Activated CD4-positive, alpha-beta T cell treated with anti-CD3 and anti-CD28 coated beads, Interleukin-2, amount 50 U/mL, for 24 hours (primary cell): ENCODE measurements around the gene SETD1A.
"Not testable (repeated sequence)": the region's sequence is repeated elsewhere in the genome, so short reads cannot be mapped to it uniquely, and the experiment has no call there.

Experiments
- DNase-seq, 2 donors: peaks; one replicate each; pipeline ENCODE4 v3.0.0-alpha.2; 2020; ENCODE audit warnings: low read depth in 1 of 2, low spot score in 1 of 2

SETD1A gene

GRCh38 chr16:30997725-30998711 is 40.5 kb downstream of the SETD1A start:
- DNase-seq: no peak

DNA sequence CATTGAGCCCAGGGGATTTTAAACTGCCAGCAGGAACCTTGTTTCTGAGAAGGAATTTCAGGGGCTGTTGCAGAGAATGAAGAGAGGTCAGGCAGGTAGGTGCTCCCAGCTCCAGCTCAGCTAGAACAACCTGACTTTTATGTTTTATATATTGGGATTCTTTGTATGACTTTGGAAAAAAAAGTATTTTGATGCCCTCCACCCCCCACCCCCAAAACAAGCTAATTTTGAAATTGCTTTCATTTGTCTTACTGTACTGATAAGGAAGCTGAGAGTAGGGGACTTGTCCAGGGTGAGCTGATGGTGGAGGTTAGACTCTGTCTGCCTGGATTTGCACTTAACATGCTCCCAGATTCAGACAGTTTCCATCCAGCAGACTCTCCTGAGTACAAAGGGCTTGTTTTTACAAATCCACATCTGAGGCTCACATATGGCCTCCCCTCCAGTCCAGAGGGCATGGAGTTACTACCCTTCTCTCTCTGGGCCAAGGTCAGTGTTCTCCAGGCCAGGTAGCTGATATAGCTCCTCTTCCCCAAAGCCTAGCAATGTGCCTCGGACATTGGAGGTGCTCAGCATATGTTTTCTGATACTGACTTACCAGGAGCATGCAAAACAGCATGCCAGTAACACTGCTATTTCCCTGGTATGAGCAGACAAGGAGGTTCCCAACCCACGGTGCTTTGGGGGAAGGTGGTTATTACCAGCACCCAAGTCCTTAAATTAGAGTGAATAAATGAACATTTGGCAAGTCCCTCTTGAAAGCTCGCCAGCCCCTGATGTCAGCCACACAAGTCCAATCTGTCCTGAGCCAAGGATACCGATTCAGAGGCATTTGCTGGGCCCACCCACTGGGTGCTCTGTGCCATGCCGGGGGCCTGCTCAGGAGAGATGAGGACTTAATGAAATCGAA is 41.6 kb downstream of the SETD1A start:
- DNase-seq: no peak

- DNase-seq: no peak
These were observed 43.3 kb downstream of the SETD1A start for GRCh38 chr16:31000671-31001382.

DNA sequence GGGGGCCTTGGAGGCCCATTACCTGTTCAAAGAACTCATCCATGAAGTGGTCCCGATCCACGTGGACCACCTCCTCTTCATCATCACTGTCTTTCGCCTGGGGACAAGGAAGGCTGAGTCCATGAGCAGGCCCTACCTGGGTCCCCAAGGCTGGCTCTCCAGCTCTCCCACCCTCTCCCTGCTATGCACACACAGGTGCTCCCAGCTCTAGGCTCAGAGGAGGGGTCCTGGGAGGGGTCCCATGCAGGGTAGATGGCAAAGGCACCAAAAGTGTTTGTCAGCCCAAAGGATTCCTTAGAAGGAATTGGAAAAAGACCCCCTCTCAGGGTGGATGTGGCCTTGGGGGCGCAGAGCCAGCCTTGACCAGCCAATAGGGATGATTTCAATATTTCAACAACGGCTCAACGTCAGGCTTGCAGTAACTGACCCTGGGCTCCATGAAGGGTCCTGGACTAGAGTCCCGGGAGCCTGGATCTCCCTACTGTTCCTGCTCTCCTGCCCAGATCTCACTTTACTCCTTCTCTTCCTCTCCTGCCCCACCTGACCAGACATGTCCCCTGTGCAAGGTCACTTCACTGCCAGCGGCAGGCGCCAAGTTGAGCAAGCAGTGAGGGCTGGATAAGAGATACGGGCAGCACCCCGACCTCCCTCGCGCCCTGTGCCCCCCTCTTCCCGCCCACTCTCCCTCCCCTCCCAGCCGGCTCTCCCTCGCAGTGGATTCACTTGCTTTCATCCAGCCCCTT is 44.1 kb downstream of the SETD1A start:
- DNase-seq: no peak

DNA sequence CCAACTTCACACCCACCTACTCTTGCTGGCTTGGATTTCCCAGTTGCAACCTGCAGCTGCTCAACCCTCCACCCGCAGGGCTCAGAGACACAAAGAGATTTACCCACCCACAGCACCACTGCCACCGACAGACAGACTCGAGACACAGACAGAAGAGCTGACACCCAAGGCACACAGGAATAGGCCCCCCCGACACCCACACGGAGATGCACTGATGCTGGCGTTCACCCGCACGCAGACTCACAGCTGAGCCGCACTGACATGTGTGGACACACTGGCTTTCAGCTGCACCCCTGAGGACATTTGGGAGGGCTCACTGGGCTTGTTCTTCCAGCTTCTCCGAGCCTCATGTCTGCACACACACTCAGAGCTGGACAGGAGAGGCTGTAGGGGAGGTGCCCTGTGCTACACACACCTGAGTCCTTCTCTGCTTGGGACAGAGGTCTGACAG is 44.7 kb downstream of the SETD1A start:
- DNase-seq: no peak

DNA sequence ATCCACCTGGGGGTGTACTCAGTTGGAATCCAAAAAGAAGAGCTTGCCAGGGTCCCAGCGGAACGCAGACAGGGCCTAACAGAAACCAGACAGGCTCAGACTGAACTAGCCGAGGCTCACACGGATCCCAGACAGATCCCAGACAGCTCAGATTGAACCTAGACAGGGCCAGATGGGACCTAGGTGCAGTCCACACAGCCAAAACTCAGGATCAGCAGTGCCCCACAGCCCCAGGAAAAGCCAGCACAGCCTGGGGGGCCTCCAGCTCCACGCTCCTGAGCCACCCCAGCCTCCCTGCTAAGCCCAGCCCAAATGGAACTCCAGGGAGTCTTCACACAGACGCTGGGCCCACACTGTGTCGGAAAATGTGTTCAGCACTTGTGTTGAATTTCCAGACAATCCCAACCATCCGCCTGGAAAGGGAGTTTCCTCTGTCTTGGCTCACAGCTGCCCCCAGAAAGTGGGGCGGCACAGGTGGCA is 45.3 kb downstream of the SETD1A start:
- no peak for DNase-seq

GRCh38 chr16:31003744-31004143 is 46.2 kb downstream of the SETD1A start:
- DNase-seq: no peak

GRCh38 chr16:31004658-31005057 is 47.1 kb downstream of the SETD1A start:
- DNase-seq: no peak

GRCh38 chr16:31005350-31006085 is 48.0 kb downstream of the SETD1A start:
- no peak for DNase-seq

GRCh38 chr16:31006086-31006385 is 48.5 kb downstream of the SETD1A start:
- DNase-seq: no peak

- no peak for DNase-seq
These were observed 49.0 kb downstream of the SETD1A start for GRCh38 chr16:31006589-31006988.

DNA sequence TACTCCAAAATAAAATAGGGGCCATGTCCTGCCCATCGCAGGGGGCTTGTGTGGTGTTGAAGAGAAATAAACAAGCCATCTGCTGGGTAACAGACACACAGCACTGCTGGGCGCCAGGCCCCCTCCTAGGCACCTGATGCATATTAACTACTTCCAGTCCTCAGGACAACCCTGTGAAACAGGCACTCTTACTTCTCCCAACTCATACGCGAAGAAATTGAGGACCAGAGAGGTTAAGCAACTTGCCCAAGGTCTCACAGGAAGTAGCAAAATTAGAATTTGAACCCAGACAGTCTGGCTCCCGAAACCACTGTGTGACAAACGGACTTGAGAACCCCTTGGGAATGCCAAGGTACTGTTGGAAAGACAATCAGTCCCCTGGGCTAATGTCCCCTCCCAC is 50.1 kb downstream of the SETD1A start:
- DNase-seq: no peak

DNA sequence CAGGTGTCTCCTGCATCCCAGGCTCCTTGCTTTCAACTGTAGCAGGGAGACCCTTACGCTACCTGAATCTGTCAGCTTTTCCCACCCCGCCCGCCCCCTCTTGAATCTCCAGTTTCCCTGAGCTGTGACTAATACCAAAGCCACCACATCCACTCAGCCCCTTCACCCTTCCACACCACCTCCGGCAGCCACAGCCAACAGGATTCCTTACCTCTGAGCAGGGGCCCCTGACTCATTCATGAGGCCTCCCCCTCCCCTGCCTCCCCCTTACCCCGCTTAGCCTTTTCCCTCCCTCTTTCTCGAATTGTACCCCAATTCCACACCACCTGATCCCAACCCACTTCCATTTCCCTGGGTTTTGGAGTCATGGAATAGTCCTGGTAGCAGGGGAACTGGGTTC is 50.6 kb downstream of the SETD1A start:
- DNase-seq: no peak

DNA sequence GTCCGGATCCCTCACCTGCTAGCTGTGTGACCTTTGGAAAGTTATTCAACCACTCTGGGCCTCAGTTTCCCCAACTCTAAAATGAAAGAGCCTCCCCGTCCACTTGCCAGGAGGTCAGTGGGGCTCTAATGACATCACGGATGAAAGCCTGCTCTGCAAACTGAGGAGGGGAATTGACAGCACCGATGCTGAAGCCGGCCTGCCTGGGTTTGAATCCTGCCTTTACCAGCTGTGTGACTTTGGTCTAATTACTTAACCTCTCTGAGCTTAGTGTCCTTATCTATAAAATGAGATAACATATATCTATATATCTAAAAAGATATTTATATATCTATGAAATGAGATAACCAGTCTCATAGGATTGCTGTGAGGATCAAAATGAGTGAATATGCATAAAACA is 51.0 kb downstream of the SETD1A start:
- DNase-seq: no peak

GRCh38 chr16:31009120-31009519 is 51.6 kb downstream of the SETD1A start:
- DNase-seq: no peak

GRCh38 chr16:31009894-31010584 is 52.5 kb downstream of the SETD1A start:
- no peak for DNase-seq

DNA sequence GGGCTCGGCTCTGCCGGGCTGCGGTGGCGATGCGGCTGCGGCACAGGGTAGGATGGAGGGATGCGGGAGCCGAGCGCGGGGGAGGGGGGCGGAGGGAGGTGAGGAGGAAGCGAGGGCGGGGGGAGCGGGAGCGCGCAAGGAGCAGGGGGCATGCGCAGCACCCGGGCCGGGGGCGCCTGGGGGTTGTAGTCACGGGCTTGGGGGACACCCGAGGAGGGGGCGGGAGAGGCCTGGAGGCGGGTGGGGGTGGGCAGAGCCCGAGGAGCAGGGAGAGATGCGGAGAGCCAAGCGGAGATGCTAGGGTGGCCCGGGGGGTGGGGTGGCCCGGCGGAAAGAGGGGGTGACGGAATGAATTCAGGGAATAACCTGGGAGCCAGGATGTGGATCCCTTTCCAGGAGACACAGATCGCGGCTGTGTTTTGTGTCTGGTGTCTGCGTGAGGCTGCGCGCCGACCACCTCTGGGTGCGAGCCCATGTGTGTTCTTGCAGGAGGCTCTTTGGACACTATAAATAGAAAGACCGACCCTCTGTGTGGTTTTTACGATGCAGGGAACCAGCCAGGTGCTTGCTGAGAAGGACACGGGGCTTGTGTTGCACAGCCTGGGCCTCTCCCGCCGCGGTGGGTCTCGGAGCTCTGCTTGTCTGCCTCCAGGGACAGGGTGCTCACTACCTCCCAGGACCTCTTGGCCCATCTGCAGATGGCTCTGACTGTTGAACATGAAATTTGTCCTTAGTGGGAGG is 53.2 kb downstream of the SETD1A start, which contains the start of gene STX1B:
Gene STX1B (minus strand): TSS at position 54 of the 741 bp plus-strand sequence. CDS start 242 bp downstream, outside the sequence.
- DNase-seq: peak in 1 of 2 donors; percentile 20

DNA sequence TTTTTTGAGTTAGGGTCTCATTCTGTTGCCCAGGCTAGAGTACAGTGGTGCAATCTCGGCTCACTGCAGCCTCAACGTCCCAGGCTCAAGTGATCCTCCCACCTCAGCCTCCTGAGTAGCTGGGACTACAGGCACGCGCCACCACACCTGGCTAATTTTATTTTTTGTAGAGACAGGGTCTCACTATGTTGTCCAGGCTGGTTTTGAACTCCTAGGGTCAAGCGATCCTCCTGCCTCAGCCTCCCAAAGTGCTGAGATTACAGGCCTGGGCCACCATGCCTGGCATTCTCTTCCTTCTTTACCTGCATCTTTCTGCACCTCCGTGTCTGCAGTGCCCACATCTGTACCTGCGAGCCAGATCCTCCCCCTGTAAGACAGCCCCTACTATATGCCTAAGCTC is 54.3 kb downstream of the SETD1A start:
- not testable (repeated sequence) for DNase-seq
